C4-2B (cell line): Measurements from ENCODE around the gene MCFD2.

Source experiments
- H3K27ac ChIP-seq: fragments of 450-650 bp; 2 replicates; pipeline ENCODE4 v1.5.1; 2017
- CTCF ChIP-seq: fragments of 450-650 bp; conservative IDR thresholded peaks from 2 replicates; pipeline ENCODE4 v1.5.1; 2017; ENCODE audit warnings: mild to moderate bottlenecking
- ZFX ChIP-seq: fragments of 450-650 bp; IDR thresholded peaks from 2 replicates; pipeline ENCODE4 v1.6.1; 2017

The MCFD2 gene

GRCh38 chr2:46935071-46935470 lies 19.5 kb upstream of the MCFD2 start:
- no peak for TF ChIP-seq ZFX
- TF ChIP-seq CTCF = no peak
- H3K27ac ChIP-seq = no peak overlapping the region

GRCh38 chr2:46929612-46930011 lies 14.0 kb upstream of the MCFD2 start:
- H3K27ac ChIP-seq = no peak overlapping the region
- TF ChIP-seq CTCF (no peak), ZFX (no peak)

GRCh38 chr2:46926863-46927262 lies 11.3 kb upstream of the MCFD2 start:
- no peak overlapping the region for H3K27ac ChIP-seq

GRCh38 chr2:46925474-46926351 lies 10.1 kb upstream of the MCFD2 start:
- no peak overlapping the region for H3K27ac ChIP-seq
- TF ChIP-seq ZFX = no peak
- TF ChIP-seq CTCF = no peak

More at GRCh38 chr2:46926863-46927262, 11.3 kb upstream of the MCFD2 start:
- TF ChIP-seq ZFX (no peak), CTCF (no peak)

- TF ChIP-seq ZFX = no peak
- no peak for TF ChIP-seq CTCF
- H3K27ac ChIP-seq = no peak overlapping the region
Measured at GRCh38 chr2:46924608-46925007, 9.0 kb upstream of the MCFD2 start.

GRCh38 chr2:46924038-46924437 lies 8.4 kb upstream of the MCFD2 start:
- TF ChIP-seq CTCF (no peak), ZFX (no peak)
- no peak overlapping the region for H3K27ac ChIP-seq

- TF ChIP-seq CTCF = no peak
- TF ChIP-seq ZFX = no peak
Measured at GRCh38 chr2:46923041-46923528, 7.5 kb upstream of the MCFD2 start.

More at GRCh38 chr2:46923041-46923528, 7.5 kb upstream of the MCFD2 start:
- H3K27ac ChIP-seq = no peak overlapping the region
